Caco-2 (cell line): ENCODE results near the gene PPP1R27. TPM values are rescaled to one million over a fixed set of nuclear protein-coding genes. Genes with fewer than 3 reads are reported as not detected.

Experiments used
- BruUV-seq: library from RNA; stranded (reverse); fragments of 400-500 nt; replicated peaks from 2 replicates; lab custom pipeline; 2021; lab: Mats Ljungman, UMichigan
- CTCF ChIA-PET: fragments of 300-600 bp; sonication (Branson Sonifier 250); formaldehyde crosslinking; loops from one replicate; lab custom pipeline; 2022; ENCODE audit warnings: antibody characterized with exemption; lab: Charles Lee
- POLR2A ChIA-PET: fragments of 300-600 bp; sonication (Branson Sonifier 250); formaldehyde crosslinking; loops from one replicate; lab custom pipeline; 2022; ENCODE audit warnings: antibody characterized with exemption; lab: Charles Lee
- DNase-seq, 2 experiments: peaks; one replicate each; pipeline versions ENCODE4 v3.0.0 to v3.0.0-alpha.2; 2020 to 2022
- H3K27me3 ChIP-seq: replicated peaks from 2 replicates; pipeline ENCODE4 v1.6.0; 2011; ENCODE audit warnings: low read length; ENCODE audit not compliant: control insufficient read depth, insufficient read depth
- H3K36me3 ChIP-seq: 2 replicates; pipeline ENCODE4 v1.5.1; 2011; ENCODE audit warnings: low read length; ENCODE audit not compliant: control insufficient read depth, insufficient read depth
- H3K4me1 ChIP-seq: fragments of 250-450 bp; sonication (Bioruptor Pico); 2 replicates; pipeline ENCODE4 v1.5.1; 2020; ENCODE audit warnings: mild to moderate bottlenecking
- H3K4me3 ChIP-seq: 2 replicates; pipeline ENCODE4 v1.5.1; 2011; ENCODE audit warnings: low read depth, mild to moderate bottlenecking, control low read depth, low read length
- H3K9me3 ChIP-seq: fragments of 250-450 bp; sonication (Bioruptor Pico); 2 replicates; pipeline ENCODE4 v1.5.1; 2020; ENCODE audit warnings: mild to moderate bottlenecking, moderate library complexity
- H3K27ac Mint-ChIP-seq: one replicate; pipeline ENCODE4 v1.8.0; 2022; ENCODE audit warnings: mixed read lengths; ENCODE audit not compliant: unreplicated experiment
- H3K27me3 Mint-ChIP-seq: one replicate; pipeline ENCODE4 v1.8.0; 2022; ENCODE audit warnings: mixed read lengths; ENCODE audit not compliant: insufficient read depth, unreplicated experiment
- H3K36me3 Mint-ChIP-seq: one replicate; pipeline ENCODE4 v1.8.0; 2022; ENCODE audit warnings: mild to moderate bottlenecking, mixed read lengths; ENCODE audit not compliant: insufficient read depth, unreplicated experiment
- H3K4me1 Mint-ChIP-seq: one replicate; pipeline ENCODE4 v1.8.0; 2022; ENCODE audit warnings: low read depth, mixed read lengths; ENCODE audit not compliant: unreplicated experiment
- H3K4me3 Mint-ChIP-seq: one replicate; pipeline ENCODE4 v1.8.0; 2022; ENCODE audit warnings: mild to moderate bottlenecking, moderate library complexity, mixed read lengths; ENCODE audit not compliant: unreplicated experiment
- H3K9me3 Mint-ChIP-seq: one replicate; pipeline ENCODE4 v1.8.0; 2022; ENCODE audit warnings: mixed read lengths; ENCODE audit not compliant: unreplicated experiment
- CTCF ChIP-seq, 2 experiments: fragments of 200-600 bp in 1 of 2; IDR thresholded peaks; 1 replicate in 1 of 2; 2 replicates in 1 of 2; pipeline versions ENCODE4 v1.5.1 to v1.8.0; 2011 to 2022; ENCODE audit warnings: antibody characterized with exemption in 1 of 2, control low read depth in 1 of 2, inconsistent platforms in 1 of 2, low read depth in 1 of 2, low read length in 1 of 2, mild to moderate bottlenecking in 1 of 2, moderate library complexity in 1 of 2; ENCODE audit not compliant: insufficient read depth in 1 of 2, severe bottlenecking in 1 of 2, unreplicated experiment in 1 of 2
- intact Hi-C: fragments of 100-400 bp; cut with micrococcal nuclease; formaldehyde crosslinking; loops from one replicate; pipeline ENCODE4 v1.10.0; 2022; ENCODE audit not compliant: unreplicated experiment
- total RNA-seq: library from RNA; stranded (reverse); gene quantifications from 2 replicates; pipeline ENCODE4 v1.2.3, GENCODE V29; 2022

Gene PPP1R27
- total RNA-seq, 1 experiment from 2014 or later = 0.93 TPM

DNA sequence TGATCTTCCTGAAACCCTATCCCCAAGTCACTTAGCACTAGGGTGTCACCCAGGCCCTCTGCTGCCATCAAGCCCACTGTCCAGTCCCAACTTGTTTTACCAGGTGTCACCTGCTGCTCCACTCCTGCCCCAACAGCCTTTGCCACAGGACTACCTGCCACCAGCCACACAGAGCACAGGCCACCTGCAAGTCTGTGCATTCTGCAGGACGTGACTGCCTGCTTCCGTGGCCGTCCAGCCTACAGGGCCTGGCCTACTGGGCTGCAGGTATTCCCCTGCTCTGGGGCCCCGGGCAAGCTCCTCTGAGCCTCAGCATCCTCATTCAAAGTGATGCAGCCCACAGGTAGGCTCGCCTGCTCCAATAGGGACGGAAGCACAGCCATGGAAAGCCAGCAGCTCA, 5.0 kb downstream of the PPP1R27 start:
- Mint-ChIP-seq H3K27me3 (no peaks in the 10 kb centered on the region), H3K4me1 (peaks cover 22% of the 10 kb centered on the region), H3K4me3 (no peak overlapping the region), H3K36me3 (peaks cover 21% of the 10 kb centered on the region), H3K27ac (peak overlapping the region; percentile 62), H3K9me3 (no peaks in the 10 kb centered on the region)
- TF ChIP-seq CTCF (IDR thresholded peaks at IDR 0.05; ENCODE audit: insufficient read depth in 1 of 2, low read depth in 1 of 2, low read length in 1 of 2, severe bottlenecking in 1 of 2, unreplicated experiment in 1 of 2) = no peak
- no TSS peak for BruUV-seq
- no peaks in the 10 kb centered on the region for H3K9me3 ChIP-seq
- H3K4me1 ChIP-seq = peaks cover 24% of the 10 kb centered on the region
- H3K4me3 ChIP-seq = no peak overlapping the region
- H3K36me3 ChIP-seq = no peaks in the 10 kb centered on the region
- no peaks in the 10 kb centered on the region for H3K27me3 ChIP-seq
- POLR2A ChIA-PET = no interaction called here
- no peak for DNase-seq
- CTCF ChIA-PET = no interaction called here
- intact Hi-C loops = no loop called here

- intact Hi-C loops = no loop called here
- Histone ChIP-seq H3K4me3 (no peak overlapping the region), H3K27me3 (no peaks in the 10 kb centered on the region), H3K36me3 (no peaks in the 10 kb centered on the region), H3K4me1 (peaks cover 12% of the 10 kb centered on the region), H3K9me3 (no peaks in the 10 kb centered on the region)
- CTCF ChIA-PET = no interaction called here
- DNase-seq = no peak
- Mint-ChIP-seq H3K4me1 (peaks cover 22% of the 10 kb centered on the region), H3K36me3 (peaks cover 19% of the 10 kb centered on the region), H3K27me3 (no peaks in the 10 kb centered on the region), H3K27ac (no peak overlapping the region), H3K4me3 (no peak overlapping the region), H3K9me3 (no peaks in the 10 kb centered on the region)
- POLR2A ChIA-PET = interaction anchor here (0.6 to 1.1 kb wide), 2 partner anchors 13 to 90 kb away, joined by 3 read pairs; no protein-coding TSS in a partner anchor
- no peak for TF ChIP-seq CTCF (IDR thresholded peaks at IDR 0.05; ENCODE audit: insufficient read depth in 1 of 2, low read depth in 1 of 2, low read length in 1 of 2, severe bottlenecking in 1 of 2, unreplicated experiment in 1 of 2)
- BruUV-seq = no TSS peak
Observed at GRCh38 chr17:81828656-81829055, 6.2 kb downstream of the PPP1R27 start.

DNA sequence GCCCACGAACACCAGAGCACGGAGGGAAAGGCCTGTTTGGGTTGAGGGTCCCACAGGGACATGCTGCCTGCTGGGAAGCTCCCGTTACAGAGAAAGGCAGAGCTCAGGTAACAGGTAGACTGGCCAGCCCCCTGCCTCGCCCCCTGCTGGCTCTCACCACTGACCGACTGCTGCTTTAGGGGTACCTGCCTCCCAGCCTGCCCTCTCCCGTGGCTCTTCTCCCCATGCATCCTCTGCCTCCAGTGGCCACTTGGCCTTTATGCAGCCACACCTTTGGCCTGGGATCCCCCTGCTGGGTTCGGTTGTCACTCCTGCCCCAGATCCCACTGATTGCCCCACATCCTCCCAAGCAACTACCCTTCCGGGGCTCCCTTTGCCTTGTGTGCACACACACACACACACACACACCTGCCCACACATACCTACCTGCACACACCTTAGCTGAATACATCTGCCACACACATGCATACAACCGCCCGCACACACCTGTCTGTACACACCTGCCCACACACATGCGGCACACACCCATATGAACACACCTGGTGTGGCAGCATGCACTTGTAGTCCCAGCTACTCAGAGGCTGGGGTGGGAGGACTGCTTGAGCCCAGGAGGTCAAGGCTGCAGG, 8.9 kb downstream of the PPP1R27 start:
- H3K36me3 Mint-ChIP-seq = peaks cover 6% of the 10 kb centered on the region
- peaks cover 13% of the 10 kb centered on the region for H3K4me1 Mint-ChIP-seq
- no TSS peak for BruUV-seq
- Histone ChIP-seq H3K4me1 (no peaks in the 10 kb centered on the region), H3K9me3 (no peaks in the 10 kb centered on the region), H3K4me3 (no peak overlapping the region), H3K36me3 (no peaks in the 10 kb centered on the region), H3K27me3 (no peaks in the 10 kb centered on the region)
- DNase-seq = peak; percentile 72 to 73
- H3K9me3 Mint-ChIP-seq = no peaks in the 10 kb centered on the region
- POLR2A ChIA-PET = interaction anchor here (1.3 kb wide), 1 partner anchor 8 kb away, joined by 4 read pairs; no protein-coding TSS in a partner anchor
- CTCF ChIA-PET = interaction anchor here (1.2 to 2.9 kb wide), 3 partner anchors 10 to 90 kb away, joined by 5 to 9 read pairs (median 8); no protein-coding TSS in a partner anchor
- intact Hi-C loops = no loop called here
- TF ChIP-seq CTCF (IDR thresholded peaks at IDR 0.05; ENCODE audit: insufficient read depth in 1 of 2, low read depth in 1 of 2, low read length in 1 of 2, severe bottlenecking in 1 of 2, unreplicated experiment in 1 of 2) = peak; percentile 27 to 73
- peak overlapping the region; percentile 9 for H3K27ac Mint-ChIP-seq
- H3K4me3 Mint-ChIP-seq = no peak overlapping the region
- no peaks in the 10 kb centered on the region for H3K27me3 Mint-ChIP-seq
